Cardiac muscle cell (in vitro differentiated cells and primary cell): Measurements from ENCODE around the gene CHMP3. TPM values are rescaled to one million over a fixed set of nuclear protein-coding genes. Genes with fewer than 3 reads are reported as not detected.

Source experiments
- DNase-seq, 2 donors: peaks; one replicate each; pipeline versions ENCODE4 v3.0.0 to v3.0.0-alpha.2; 2010 to 2017; ENCODE audit warnings: low read depth in 1 of 2, low spot score in 1 of 2
- H3K27ac ChIP-seq: fragments of 200-600 bp; sonication (generic); 2 replicates; pipeline ENCODE4 v1.5.1; 2016
- H3K27me3 ChIP-seq: fragments of 200-600 bp; sonication (generic); 2 replicates; pipeline ENCODE4 v1.6.0; 2016; ENCODE audit warnings: control low read depth
- H3K36me3 ChIP-seq: fragments of 200-600 bp; sonication (generic); 2 replicates; pipeline ENCODE4 v1.5.1; 2016; ENCODE audit warnings: control low read depth
- H3K4me1 ChIP-seq: fragments of 200-600 bp; sonication (generic); 2 replicates; pipeline ENCODE4 v1.8.1; 2017; ENCODE audit warnings: low read depth, mild to moderate bottlenecking, mixed run types
- H3K4me3 ChIP-seq: fragments of 200-600 bp; sonication (generic); 2 replicates; pipeline ENCODE4 v1.5.1; 2016; ENCODE audit warnings: mild to moderate bottlenecking
- H3K9me3 ChIP-seq: fragments of 200-600 bp; sonication (generic); 2 replicates; pipeline ENCODE4 v1.5.1; 2017; ENCODE audit warnings: low read depth, mild to moderate bottlenecking, control low read depth
- polyA plus RNA-seq: library from polyadenylated mRNA; unstranded; fragments of >200 nt; fragmentation: Nextera tagmentation; extraction: Ambion mirVana; gene quantifications from 2 replicates; pipeline ENCODE4 v1.2.1, GENCODE V29; 2016
- total RNA-seq: library from RNA; depleted of rRNA; stranded (reverse); fragments of >200 nt; gene quantifications from 2 replicates; pipeline ENCODE4 v1.2.3, GENCODE V29; 2016
- TF ChIP-seq, protein P1 (sequence below): IDR thresholded peaks from 2 replicates; pipeline ENCODE4 v1.5.1; 2012; ENCODE audit warnings: low read depth, mild to moderate bottlenecking, low read length

The CHMP3 gene
- total and polyA plus RNA-seq, 2 experiments from 2014 or later = 31.1 to 47.4 TPM

- DNase-seq = no peak
- Histone ChIP-seq H3K36me3 (no peaks in the 10 kb centered on the region), H3K4me1 (no peaks in the 10 kb centered on the region), H3K9me3 (no peaks in the 10 kb centered on the region), H3K4me3 (no peak overlapping the region), H3K27ac (no peak overlapping the region), H3K27me3 (no peaks in the 10 kb centered on the region)
- TF ChIP-seq, protein P1, sequence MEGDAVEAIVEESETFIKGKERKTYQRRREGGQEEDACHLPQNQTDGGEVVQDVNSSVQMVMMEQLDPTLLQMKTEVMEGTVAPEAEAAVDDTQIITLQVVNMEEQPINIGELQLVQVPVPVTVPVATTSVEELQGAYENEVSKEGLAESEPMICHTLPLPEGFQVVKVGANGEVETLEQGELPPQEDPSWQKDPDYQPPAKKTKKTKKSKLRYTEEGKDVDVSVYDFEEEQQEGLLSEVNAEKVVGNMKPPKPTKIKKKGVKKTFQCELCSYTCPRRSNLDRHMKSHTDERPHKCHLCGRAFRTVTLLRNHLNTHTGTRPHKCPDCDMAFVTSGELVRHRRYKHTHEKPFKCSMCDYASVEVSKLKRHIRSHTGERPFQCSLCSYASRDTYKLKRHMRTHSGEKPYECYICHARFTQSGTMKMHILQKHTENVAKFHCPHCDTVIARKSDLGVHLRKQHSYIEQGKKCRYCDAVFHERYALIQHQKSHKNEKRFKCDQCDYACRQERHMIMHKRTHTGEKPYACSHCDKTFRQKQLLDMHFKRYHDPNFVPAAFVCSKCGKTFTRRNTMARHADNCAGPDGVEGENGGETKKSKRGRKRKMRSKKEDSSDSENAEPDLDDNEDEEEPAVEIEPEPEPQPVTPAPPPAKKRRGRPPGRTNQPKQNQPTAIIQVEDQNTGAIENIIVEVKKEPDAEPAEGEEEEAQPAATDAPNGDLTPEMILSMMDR = no peak
Measured at GRCh38 chr2:86577817-86578456, 14.7 kb upstream of the CHMP3 start.

DNA sequence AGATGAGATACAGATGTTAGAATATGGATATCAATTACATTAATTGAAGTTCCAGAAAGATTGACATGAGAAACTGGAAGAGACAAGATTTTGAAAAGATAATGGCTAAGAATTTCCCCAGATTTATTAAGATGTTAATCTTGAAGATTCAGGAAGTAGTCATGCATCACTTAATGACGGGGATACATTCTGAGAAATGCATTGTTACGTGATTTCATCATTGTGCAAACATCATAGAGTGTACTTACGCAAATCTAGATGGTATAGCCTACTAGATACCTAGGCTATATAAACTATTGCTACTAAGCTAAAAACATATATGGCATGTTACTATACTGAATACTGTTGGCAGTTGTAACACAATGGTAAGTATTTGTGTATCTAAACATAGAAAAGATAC, 6.8 kb upstream of the CHMP3 start:
- Histone ChIP-seq H3K27ac (no peak overlapping the region), H3K4me3 (no peak overlapping the region), H3K27me3 (no peaks in the 10 kb centered on the region), H3K4me1 (peaks cover 7% of the 10 kb centered on the region), H3K36me3 (no peaks in the 10 kb centered on the region), H3K9me3 (no peaks in the 10 kb centered on the region)
- peak in 1 of 2 donors; percentile 16 for DNase-seq
- TF ChIP-seq, protein P1 = no peak

GRCh38 chr2:86566821-86567190, 3.6 kb upstream of the CHMP3 start:
- H3K4me3 ChIP-seq = no peak overlapping the region

GRCh38 chr2:86566158-86566820, 3.0 kb upstream of the CHMP3 start:
- Histone ChIP-seq H3K4me1 (peaks cover 7% of the 10 kb centered on the region), H3K27ac (peak overlapping the region; percentile 76), H3K36me3 (no peaks in the 10 kb centered on the region), H3K27me3 (no peaks in the 10 kb centered on the region), H3K4me3 (no peak overlapping the region), H3K9me3 (no peaks in the 10 kb centered on the region)
- peak in 1 of 2 donors; percentile 24 for DNase-seq
- TF ChIP-seq, protein P1 = no peak

More at GRCh38 chr2:86566821-86567190, 3.6 kb upstream of the CHMP3 start:
- TF ChIP-seq, protein P1 = no peak
- no peaks in the 10 kb centered on the region for H3K27me3 ChIP-seq
- H3K9me3 ChIP-seq = no peaks in the 10 kb centered on the region
- H3K27ac ChIP-seq = peak overlapping the region; percentile 76
- H3K4me1 ChIP-seq = peaks cover 7% of the 10 kb centered on the region
- DNase-seq = no peak
- no peaks in the 10 kb centered on the region for H3K36me3 ChIP-seq

- H3K9me3 ChIP-seq = no peaks in the 10 kb centered on the region
- TF ChIP-seq, protein P1 = no peak
Measured at GRCh38 chr2:86563650-86564061, 413 bp upstream of the CHMP3 start.

More at GRCh38 chr2:86563650-86564061, 413 bp upstream of the CHMP3 start:
- peaks cover 7% of the 10 kb centered on the region for H3K4me1 ChIP-seq
- no peaks in the 10 kb centered on the region for H3K27me3 ChIP-seq
- H3K36me3 ChIP-seq = no peaks in the 10 kb centered on the region
- DNase-seq = no peak
- peak overlapping the region; percentile 100 for H3K27ac ChIP-seq
- peak overlapping the region; percentile 66 for H3K4me3 ChIP-seq
